G401 (cell line): Measurements from ENCODE around the gene MYO5A. TPM values are rescaled to one million over a fixed set of nuclear protein-coding genes. Genes with fewer than 3 reads are reported as not detected.
A peak's percentile ranks its signal among the peaks of the same experiment; 100 is the strongest.
"Not testable (repeated sequence)": the region's sequence is repeated elsewhere in the genome, so short reads cannot be mapped to it uniquely, and the experiment has no call there.

ENCODE experiments used
- DNase-seq: peaks from one replicate; pipeline ENCODE4 v3.0.0-alpha.2; 2015; ENCODE audit warnings: low spot score
- in situ Hi-C: cut with HindIII; loops from 2 replicates; pipeline ENCODE4 v1.10.0; 2016; ENCODE audit warnings: low sequenced_read_pairs, mixed read lengths
- total RNA-seq: library from RNA; depleted of rRNA; stranded (reverse); fragments of >200 nt; shearing (Covaris generic); gene quantifications from 2 replicates; pipeline ENCODE4 v1.2.3, GENCODE V29; 2014; rRNA removed

The MYO5A gene
- 5.5 and 10.0 TPM in 2 replicates for total RNA-seq

DNA sequence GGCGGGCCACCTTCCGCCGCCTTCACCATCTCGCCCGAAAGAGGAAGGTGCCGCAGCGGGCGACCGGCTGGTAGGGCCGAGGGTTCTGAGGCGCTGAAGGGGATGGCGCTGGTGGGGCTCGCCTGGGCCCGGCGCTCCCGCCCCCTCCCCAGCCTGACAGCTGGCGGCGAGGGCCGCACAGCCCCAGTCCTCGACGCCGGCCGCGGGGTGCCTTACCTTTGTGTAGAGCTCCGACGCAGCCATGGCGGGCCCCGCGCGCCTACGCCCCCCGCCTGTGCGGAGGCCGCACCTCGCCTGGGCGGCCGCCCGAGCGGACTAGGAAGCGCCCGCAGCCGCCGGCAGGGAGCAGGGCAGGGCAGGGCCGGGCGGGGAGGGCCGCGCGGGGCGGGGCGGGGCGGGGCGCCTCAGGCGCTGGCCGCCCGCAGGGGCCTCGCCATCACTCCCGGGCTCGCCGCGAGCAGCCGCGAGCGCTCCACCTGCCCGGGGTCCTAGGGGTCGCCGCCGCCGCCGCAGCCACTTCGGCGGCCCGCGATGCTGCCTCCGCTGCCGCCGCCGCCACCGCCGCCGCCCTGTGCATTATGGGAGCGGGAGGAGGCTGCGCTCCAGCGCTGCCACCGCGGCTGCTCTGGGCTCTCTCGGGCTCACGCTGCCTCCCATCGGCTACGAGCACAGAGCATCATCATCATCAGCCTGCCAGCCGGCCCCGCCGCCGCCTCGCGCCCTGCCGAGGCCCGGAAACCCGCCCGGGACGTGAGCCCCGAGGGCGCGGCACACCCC is at the start of gene MYO5A:
MYO5A (minus strand) TSS at position 317 of the 777 bp plus-strand sequence; CDS start at position 243, 74 bp downstream.
- DNase-seq: peak; percentile 77
- in situ Hi-C loops: no loop called here

DNA sequence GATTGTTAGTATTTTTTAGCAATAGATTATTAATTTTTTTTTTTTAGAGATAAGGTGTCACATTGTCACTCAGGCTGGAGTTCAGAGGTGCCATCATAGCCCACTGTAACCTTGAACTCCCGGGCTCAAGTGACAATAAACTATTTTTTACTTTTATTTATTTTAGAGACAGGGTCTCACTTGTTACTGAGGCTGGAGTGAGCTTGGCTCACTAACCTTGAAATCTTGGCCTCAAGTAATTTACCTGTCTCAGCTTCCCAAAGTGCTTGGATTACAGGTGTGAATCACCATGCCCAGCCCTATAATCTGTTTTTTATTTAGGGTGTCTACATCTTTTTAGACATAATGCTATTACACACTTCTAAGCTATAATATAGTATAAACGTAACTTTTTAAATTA is 48.0 kb upstream of the MYO5A start:
- in situ Hi-C loops: no loop called here
- no peak for DNase-seq

DNA sequence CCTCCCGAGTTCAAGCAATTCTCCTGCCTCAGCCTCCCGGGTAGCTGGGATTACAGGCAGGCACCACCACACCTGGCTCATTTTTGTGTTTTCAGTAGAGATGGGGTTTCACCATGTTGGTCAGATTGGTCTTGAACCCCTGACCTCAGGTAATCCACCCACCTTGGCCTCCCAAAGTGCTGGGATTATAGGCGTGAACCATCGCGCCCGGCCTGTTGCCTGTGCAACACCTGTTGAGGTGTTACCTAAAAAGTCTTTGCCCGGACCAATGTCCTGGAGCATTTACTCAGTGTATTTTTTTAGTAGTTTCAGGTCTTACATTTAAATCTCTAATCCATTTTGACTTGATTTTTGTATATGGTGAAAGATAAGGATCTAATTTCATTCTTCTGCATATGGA is 46.9 kb upstream of the MYO5A start:
- in situ Hi-C loops, DNase-seq: not testable (repeated sequence)

GRCh38 chr15:52575072-52575471 is 46.4 kb upstream of the MYO5A start:
- in situ Hi-C loops: no loop called here
- DNase-seq: no peak

GRCh38 chr15:52574623-52575022 is 45.9 kb upstream of the MYO5A start:
- in situ Hi-C loops, DNase-seq: not testable (repeated sequence)

GRCh38 chr15:52568601-52569585 is 40.2 kb upstream of the MYO5A start, which contains the start of gene ARPP19:
TSS of gene ARPP19 (minus strand) at chr15:52569030. CDS start at chr15:52568892, 138 bp downstream.
- DNase-seq: peak; percentile 98
- in situ Hi-C loops: no loop called here

DNA sequence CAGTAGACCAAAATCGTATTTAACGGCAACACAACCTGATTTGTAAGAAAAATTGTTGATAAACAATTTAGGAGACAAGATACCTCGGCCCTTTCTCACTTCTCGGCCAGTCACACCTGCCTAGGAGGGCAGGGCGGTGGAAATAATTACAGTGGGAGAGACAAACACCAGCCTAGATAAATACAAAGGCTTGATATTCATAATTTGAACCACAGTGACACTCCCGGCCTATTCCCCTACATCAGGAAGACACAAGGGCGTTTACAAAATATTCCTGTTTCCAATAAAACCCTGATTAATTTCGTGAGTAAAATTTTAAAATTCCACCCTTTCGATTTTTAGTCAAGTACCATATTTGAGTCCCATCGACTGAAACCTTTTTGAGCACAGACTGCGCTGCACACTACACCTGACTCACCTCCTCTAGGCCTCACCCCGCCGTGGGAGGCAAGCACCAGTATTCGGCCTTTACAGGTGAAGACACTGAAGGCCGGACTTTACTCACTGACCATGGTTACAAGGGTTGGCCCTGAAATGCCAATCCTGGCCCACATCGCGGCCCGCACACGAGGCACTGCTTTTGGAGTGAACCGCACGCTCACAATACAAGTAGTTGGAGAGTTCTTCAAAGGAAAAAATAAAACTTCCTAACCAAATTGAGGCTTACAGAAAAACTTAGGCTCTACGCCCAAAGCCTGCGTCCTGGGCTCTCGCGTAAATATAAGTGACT is 39.4 kb upstream of the MYO5A start:
- DNase-seq: peak; percentile 50
- in situ Hi-C loops: no loop called here

GRCh38 chr15:52566889-52567288 is 38.2 kb upstream of the MYO5A start:
- DNase-seq: no peak
- in situ Hi-C loops: no loop called here

GRCh38 chr15:52565417-52566358 is 37.0 kb upstream of the MYO5A start:
- in situ Hi-C loops, DNase-seq: not testable (repeated sequence)

DNA sequence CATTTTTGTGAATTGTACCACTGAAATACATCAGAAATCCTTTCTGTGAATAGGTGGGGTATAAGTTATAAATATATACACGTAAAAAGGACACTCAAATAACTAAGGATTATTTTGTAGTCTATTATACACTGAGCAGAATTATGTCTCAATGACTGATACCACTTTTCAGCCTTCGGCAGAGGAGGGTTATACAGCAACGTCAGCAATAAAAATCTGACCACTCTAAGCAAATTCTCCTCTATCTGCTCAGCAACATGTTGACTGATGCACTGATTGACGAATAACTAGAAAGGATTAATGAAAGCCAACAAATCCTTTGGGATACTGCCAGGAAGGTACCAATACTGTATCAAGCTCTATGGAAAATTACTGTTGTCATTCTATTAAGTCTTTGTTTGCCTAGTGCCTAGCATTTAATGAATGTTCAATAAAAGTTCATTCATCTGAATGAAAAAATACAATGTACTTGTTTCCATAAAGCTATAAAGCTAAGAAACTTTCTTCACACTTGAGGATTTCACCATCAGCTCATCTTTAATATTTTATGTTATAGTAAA is 34.9 kb upstream of the MYO5A start:
- in situ Hi-C loops: no loop called here

DNA sequence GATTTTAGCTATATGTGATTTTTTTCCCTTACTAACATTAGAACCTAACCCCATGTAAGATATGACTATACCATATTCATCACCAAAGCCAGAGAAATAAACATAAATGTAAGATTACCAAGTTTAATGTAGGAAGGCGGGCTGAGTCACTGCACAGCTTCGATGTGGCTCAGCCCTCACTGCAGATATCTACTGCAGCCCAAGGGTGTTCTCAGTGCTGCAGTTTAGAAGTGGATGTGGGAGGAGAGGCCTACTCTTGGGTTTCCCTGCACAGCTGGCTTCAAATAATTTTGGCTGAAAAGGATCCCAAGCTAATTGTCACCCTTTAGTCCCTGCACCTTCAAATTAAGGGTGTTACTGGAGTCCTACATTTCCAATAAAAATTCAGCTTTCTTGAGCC is 30.9 kb upstream of the MYO5A start:
- DNase-seq: no peak
- in situ Hi-C loops: no loop called here

More for the DNA sequence above, 34.9 kb upstream of the MYO5A start:
- DNase-seq: peak; percentile 32

DNA sequence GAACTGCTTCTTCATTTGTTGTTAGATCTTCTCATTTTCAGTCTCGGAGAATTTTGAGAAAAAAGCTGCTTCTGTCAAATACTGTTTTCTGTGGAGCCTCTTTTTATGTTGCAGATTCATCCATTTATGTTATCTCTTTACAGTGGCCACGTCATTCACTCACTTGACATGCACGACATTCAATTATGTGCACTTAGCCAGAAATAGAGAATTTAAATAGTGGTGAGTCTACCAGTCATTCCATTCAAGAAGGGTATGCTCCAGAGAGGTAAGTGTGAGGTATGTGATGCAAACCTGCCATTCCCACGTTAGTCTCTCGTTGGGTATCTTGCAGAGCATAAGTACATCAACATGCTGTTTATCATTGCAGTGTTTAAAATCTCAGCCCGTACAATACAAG is 30.3 kb upstream of the MYO5A start:
- no peak for DNase-seq
- in situ Hi-C loops: no loop called here

DNA sequence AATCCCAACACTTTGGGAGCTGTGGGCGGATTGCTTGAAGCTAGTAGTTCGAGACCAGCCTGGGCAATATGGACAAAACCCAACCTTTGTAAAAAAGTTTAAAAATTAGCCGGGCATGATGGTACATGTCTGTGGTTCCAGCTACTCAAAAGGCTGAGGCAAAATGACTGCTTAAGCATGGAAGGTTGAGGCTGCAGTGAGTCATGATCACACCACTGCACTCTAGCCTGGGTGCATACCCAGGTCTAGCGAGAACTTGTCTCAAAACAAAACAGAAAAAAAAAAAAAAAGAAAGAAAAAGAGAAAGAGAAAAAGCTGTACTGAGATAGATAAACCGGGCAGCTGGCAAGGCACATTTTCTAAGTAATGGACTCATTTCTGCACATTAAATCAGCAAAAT is 29.5 kb upstream of the MYO5A start:
- no peak for DNase-seq
- in situ Hi-C loops: no loop called here

DNA sequence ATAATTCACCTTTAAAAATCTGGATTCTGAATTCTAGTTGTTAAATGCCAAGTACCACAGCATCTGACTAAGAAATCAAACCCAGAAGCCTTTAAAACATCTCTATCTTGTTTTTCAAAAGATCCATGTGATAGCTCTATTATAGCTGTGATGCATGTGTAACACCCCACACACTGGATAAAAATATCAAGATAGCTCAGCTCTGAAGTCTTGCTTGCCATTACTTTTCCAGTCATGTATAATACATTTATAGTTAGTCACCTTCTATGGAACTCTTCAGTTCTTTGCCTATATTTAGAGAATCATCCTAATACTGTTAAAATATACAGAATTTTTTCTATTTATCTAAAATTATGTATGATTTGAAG is 28.6 kb upstream of the MYO5A start:
- DNase-seq: no peak
- in situ Hi-C loops: no loop called here

GRCh38 chr15:52556524-52557273 is 28.0 kb upstream of the MYO5A start:
- in situ Hi-C loops: no loop called here
- no peak for DNase-seq

DNA sequence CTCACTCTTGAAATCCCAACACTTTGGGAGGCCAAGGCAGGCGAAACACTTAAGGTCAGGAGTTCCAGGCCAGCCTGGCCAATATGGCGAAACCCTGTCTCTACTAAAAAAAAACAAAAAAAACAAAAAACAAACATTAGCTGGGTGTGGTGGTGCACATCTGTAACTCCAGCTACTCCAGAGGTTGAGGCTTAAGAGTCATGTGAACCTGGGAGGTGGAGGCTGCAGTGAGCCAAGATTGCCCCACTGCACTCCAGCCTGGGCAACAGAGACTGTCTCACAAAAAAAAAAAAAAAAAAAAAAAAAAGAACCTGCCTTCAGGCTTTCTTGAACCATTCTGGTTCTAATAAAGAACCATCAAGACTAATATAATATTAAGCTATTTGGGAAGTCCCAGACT is 23.6 kb upstream of the MYO5A start:
- in situ Hi-C loops: no loop called here
- no peak for DNase-seq

GRCh38 chr15:52551762-52552161 is 23.1 kb upstream of the MYO5A start:
- DNase-seq: no peak
- in situ Hi-C loops: no loop called here
